Right atrium auricular region (tissue), 2 donors: ENCODE measurements around the gene OSGIN1. TPM values are rescaled to one million over a fixed set of nuclear protein-coding genes. Genes with fewer than 3 reads are reported as not detected.

Source experiments
- DNase-seq: peaks from one replicate; pipeline ENCODE4 v3.0.0-alpha.2; 2019; ENCODE audit warnings: low spot score
- H3K27ac ChIP-seq, 2 donors: fragments of 200-600 bp; sonication (generic); 1 replicate in 1 of 2; 2 replicates in 1 of 2; pipeline ENCODE4 v1.5.1; 2016 to 2019
- H3K27me3 ChIP-seq, 2 donors: fragments of 200-600 bp; sonication (generic); one replicate each; pipeline versions ENCODE4 v1.5.1 to v1.6.0; 2017 to 2019
- H3K36me3 ChIP-seq: fragments of 200-600 bp; sonication (generic); one replicate; pipeline ENCODE4 v1.5.1; 2016
- H3K4me1 ChIP-seq, 2 donors: fragments of 200-600 bp; sonication (generic); one replicate each; pipeline versions ENCODE4 v1.5.1 to v1.6.0; 2017 to 2019
- H3K4me3 ChIP-seq, 2 donors: fragments of 200-600 bp; sonication (generic); 1 replicate in 1 of 2; 2 replicates in 1 of 2; pipeline ENCODE4 v1.5.1; 2017 to 2019; ENCODE audit warnings: mild to moderate bottlenecking in 1 of 2, moderate library complexity in 1 of 2
- H3K9me3 ChIP-seq, 2 donors: fragments of 200-600 bp; sonication (generic); one replicate each; pipeline ENCODE4 v1.5.1; 2019
- total RNA-seq, 2 donors: library from RNA; depleted of rRNA; stranded (reverse); fragments of >200 nt; gene quantifications; one replicate each; pipeline ENCODE4 v1.1.0, GENCODE V29; 2016
- TF ChIP-seq, protein P1 (sequence below), 2 donors: fragments of 200-600 bp; sonication (generic); IDR thresholded peaks; one replicate each; pipeline ENCODE4 v1.5.1; 2019; ENCODE audit warnings: antibody characterized with exemption in 2 of 2

OSGIN1 gene, protein sequence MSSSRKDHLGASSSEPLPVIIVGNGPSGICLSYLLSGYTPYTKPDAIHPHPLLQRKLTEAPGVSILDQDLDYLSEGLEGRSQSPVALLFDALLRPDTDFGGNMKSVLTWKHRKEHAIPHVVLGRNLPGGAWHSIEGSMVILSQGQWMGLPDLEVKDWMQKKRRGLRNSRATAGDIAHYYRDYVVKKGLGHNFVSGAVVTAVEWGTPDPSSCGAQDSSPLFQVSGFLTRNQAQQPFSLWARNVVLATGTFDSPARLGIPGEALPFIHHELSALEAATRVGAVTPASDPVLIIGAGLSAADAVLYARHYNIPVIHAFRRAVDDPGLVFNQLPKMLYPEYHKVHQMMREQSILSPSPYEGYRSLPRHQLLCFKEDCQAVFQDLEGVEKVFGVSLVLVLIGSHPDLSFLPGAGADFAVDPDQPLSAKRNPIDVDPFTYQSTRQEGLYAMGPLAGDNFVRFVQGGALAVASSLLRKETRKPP
- 1 to 10 TPM; 6.0 to 6.5 TPM for total RNA-seq

DNA sequence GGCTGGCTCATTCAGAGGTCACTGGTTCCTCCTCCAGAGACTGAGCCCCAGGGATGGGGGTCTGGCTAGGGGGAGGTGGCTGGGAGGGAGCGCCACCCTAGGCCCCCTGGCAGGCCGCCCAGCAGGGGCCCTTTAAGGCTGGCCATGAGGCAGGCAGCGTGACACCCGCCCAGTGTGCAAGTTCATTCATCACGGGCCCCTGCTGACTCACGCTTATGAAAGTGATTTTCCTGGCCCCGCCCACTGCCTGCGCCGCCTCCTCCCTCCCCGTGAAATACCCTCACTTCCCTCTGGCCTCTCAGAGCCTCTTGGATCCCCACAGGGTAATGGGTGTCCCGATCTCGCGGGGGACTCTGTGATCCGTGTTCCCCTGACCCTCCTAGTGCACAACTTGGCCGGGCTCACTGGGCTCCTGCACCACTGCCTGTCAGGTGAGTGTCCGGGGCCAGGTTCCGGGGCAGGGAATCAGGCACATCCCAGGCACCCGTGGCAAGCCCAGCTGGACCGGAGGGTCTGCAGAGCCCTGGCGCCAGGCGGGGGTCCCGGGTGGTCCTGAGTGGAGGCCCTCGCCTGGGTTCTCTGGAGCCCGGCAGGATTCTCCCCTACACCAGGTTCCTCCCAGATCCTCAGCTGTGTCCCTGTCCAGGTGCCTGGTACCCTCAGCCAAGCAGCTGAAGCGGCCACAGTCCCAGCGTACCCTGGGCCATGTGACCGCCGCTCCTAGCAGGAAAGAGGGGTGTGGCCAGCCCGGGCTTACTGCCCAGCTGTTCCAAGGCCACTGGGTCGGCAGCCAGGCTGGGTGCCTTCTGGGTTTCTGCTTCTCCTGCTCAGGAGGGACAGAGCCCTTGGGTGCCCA lies at the start of gene OSGIN1:
Gene OSGIN1, plus strand, starts transcription at position 301 of the 856 bp plus-strand sequence. CDS start 4,432 bp downstream, outside the sequence.
- DNase-seq = peak; percentile 99
- Histone ChIP-seq H3K4me1 (peaks cover 0 to 37% of the 10 kb centered on the region in 2 donors), H3K27ac (peak within 1 kb of the TSS; percentile 92 to 98), H3K36me3 (no peaks in the 10 kb centered on the region), H3K4me3 (peak within 1 kb of the TSS; percentile 54 to 70), H3K27me3 (no peaks in the 10 kb centered on the region), H3K9me3 (no peaks in the 10 kb centered on the region)
- TF ChIP-seq, protein P1, sequence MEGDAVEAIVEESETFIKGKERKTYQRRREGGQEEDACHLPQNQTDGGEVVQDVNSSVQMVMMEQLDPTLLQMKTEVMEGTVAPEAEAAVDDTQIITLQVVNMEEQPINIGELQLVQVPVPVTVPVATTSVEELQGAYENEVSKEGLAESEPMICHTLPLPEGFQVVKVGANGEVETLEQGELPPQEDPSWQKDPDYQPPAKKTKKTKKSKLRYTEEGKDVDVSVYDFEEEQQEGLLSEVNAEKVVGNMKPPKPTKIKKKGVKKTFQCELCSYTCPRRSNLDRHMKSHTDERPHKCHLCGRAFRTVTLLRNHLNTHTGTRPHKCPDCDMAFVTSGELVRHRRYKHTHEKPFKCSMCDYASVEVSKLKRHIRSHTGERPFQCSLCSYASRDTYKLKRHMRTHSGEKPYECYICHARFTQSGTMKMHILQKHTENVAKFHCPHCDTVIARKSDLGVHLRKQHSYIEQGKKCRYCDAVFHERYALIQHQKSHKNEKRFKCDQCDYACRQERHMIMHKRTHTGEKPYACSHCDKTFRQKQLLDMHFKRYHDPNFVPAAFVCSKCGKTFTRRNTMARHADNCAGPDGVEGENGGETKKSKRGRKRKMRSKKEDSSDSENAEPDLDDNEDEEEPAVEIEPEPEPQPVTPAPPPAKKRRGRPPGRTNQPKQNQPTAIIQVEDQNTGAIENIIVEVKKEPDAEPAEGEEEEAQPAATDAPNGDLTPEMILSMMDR (IDR thresholded peaks at IDR 0.05) = no peak

GRCh38 chr16:83903751-83904150 lies 49.3 kb upstream of the OSGIN1 start:
- H3K27me3 ChIP-seq = no peaks in the 10 kb centered on the region
- peak overlapping the region; percentile 77 to 99 for H3K27ac ChIP-seq
- peaks cover 0 to 69% of the 10 kb centered on the region in 2 donors for H3K4me1 ChIP-seq
- H3K4me3 ChIP-seq = no peak overlapping the region
- TF ChIP-seq, protein P1 (IDR thresholded peaks at IDR 0.05) = no peak
- H3K9me3 ChIP-seq = no peaks in the 10 kb centered on the region
- peak; percentile 78 for DNase-seq
- H3K36me3 ChIP-seq = peaks cover 19% of the 10 kb centered on the region

- Histone ChIP-seq H3K27ac (peak overlapping the region in 1 of 2 donors; percentile 50), H3K9me3 (no peaks in the 10 kb centered on the region), H3K4me1 (peaks cover 0 to 51% of the 10 kb centered on the region in 2 donors), H3K4me3 (no peak overlapping the region), H3K27me3 (no peaks in the 10 kb centered on the region), H3K36me3 (peaks cover 42% of the 10 kb centered on the region)
- TF ChIP-seq, protein P1 (IDR thresholded peaks at IDR 0.05) = no peak
- no peak for DNase-seq
These were observed 46.4 kb upstream of the OSGIN1 start for GRCh38 chr16:83906683-83907082.

GRCh38 chr16:83907111-83907510 lies 45.9 kb upstream of the OSGIN1 start:
- no peak for DNase-seq
- Histone ChIP-seq H3K4me3 (no peak overlapping the region), H3K9me3 (no peaks in the 10 kb centered on the region), H3K27me3 (no peaks in the 10 kb centered on the region), H3K4me1 (peaks cover 0 to 52% of the 10 kb centered on the region in 2 donors), H3K27ac (peak overlapping the region in 1 of 2 donors; percentile 50), H3K36me3 (peaks cover 46% of the 10 kb centered on the region)
- TF ChIP-seq, protein P1 (IDR thresholded peaks at IDR 0.05) = no peak

DNA sequence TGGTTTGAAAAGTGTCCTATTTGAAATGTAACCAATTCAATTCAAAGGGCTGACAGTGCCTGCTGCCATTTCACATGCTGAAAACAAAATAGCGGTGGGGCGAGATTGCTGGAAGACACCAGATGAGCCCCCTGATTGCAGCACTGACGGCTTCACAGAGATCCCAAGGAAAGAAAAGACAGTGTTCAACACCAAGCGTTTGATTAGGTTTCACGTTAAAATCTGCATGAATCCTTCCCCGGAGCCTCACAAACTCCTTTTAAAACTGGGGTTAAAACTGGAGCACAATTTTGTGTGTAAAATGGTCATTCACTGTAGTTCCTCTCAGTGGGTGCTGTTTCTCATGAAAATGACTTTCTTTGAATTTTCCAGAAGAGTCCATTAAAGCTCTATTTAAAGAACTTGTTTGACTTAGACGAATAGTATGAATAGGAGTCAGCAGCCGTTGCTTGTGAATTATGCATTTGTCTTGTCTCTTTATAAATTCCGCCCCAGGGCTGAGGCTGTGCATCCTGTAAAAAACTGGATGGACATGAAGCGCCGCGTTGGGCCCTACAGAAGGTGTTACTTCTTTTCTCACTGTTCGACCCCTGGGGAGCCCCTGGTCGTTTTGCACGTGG lies 45.3 kb upstream of the OSGIN1 start:
- Histone ChIP-seq H3K4me3 (no peak overlapping the region), H3K36me3 (peaks cover 52% of the 10 kb centered on the region), H3K27ac (peak overlapping the region in 1 of 2 donors; percentile 50), H3K4me1 (peaks cover 0 to 54% of the 10 kb centered on the region in 2 donors), H3K9me3 (no peaks in the 10 kb centered on the region), H3K27me3 (no peaks in the 10 kb centered on the region)
- no peak for DNase-seq
- TF ChIP-seq, protein P1 (IDR thresholded peaks at IDR 0.05) = no peak
